Activated naive CD4-positive, alpha-beta T cell treated with anti-CD3 and anti-CD28 coated beads for 36 hours (primary cell): ENCODE data around the gene NCOA6. TPM values are rescaled to one million over a fixed set of nuclear protein-coding genes. Genes with fewer than 3 reads are reported as not detected.

Experiments
- CTCF ChIA-PET: fragments of 350-600 bp; sonication (Branson Sonifier 250); formaldehyde crosslinking; loops from one replicate; lab custom pipeline; 2021; ENCODE audit warnings: antibody characterized with exemption; lab: Charles Lee
- DNase-seq: peaks from one replicate; pipeline ENCODE4 v3.0.0-alpha.2; 2020
- H3K27ac Mint-ChIP-seq: one replicate; pipeline ENCODE4 v1.8.0; 2021; ENCODE audit warnings: mild to moderate bottlenecking, mixed read lengths
- H3K27me3 Mint-ChIP-seq: one replicate; pipeline ENCODE4 v1.8.0; 2021; ENCODE audit warnings: low read depth, mixed read lengths
- H3K36me3 Mint-ChIP-seq: one replicate; pipeline ENCODE4 v1.8.0; 2021; ENCODE audit warnings: low read depth, mixed read lengths
- H3K4me1 Mint-ChIP-seq: one replicate; pipeline ENCODE4 v1.8.0; 2021; ENCODE audit warnings: low read depth, mixed read lengths
- H3K4me3 Mint-ChIP-seq: one replicate; pipeline ENCODE4 v1.8.0; 2021; ENCODE audit warnings: mild to moderate bottlenecking, moderate library complexity, mixed read lengths
- H3K9me3 Mint-ChIP-seq: one replicate; pipeline ENCODE4 v1.8.0; 2021; ENCODE audit warnings: mixed read lengths
- intact Hi-C: fragments of 100-400 bp; cut with micrococcal nuclease; formaldehyde crosslinking; loops from one replicate; pipeline ENCODE4 v1.15.1; 2023
- total RNA-seq, 2 experiments: library from RNA; stranded (reverse); gene quantifications; one replicate each; pipeline ENCODE4 v1.2.3, GENCODE V29; 2021

Gene NCOA6
- total RNA-seq, 2 experiments from 2014 or later = 13.9 to 14.1 TPM

DNA sequence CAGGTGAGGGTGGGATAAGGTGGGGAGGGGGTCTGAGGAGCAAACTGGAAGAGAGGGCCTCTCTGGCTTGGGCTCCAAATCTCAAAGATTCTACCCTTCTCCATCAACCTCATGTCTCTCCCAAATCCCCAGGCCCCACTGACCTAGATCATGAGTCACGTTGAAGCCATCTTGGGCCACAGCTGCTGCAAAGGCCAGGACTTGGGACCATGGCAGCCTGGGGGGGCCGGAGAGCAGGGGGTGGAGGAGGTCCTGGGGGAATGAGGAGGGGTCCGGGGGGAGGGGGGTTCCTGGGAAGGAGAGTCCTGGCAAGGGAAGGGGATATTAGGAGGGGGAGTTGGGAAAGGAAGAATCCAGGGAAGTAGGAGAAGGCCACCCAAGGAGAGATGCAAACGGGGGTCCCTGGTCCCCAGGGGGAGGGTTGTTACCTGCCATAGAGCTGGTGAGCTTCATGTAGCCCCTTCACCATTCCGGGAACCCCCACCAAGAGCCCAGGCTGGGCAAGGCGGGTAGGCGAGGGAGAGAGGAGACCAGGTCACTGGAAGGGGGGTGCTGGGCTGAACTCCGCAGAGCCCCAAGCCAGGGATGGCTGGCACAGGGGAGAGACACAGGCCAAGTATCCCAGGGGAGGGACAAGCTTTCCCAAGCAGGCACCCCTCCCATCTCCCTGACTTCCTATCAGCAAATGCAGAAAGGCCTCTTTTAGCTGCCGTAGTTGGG lies 34.5 kb upstream of the NCOA6 start:
- no peak overlapping the region for H3K4me3 Mint-ChIP-seq
- DNase-seq = no peak
- no peaks in the 10 kb centered on the region for H3K27me3 Mint-ChIP-seq
- H3K4me1 Mint-ChIP-seq = no peaks in the 10 kb centered on the region
- no peak overlapping the region for H3K27ac Mint-ChIP-seq
- intact Hi-C loops = no loop called here
- no peaks in the 10 kb centered on the region for H3K9me3 Mint-ChIP-seq
- CTCF ChIA-PET = no interaction called here
- peaks cover 9% of the 10 kb centered on the region for H3K36me3 Mint-ChIP-seq

GRCh38 chr20:34859367-34859766 lies 33.9 kb upstream of the NCOA6 start:
- Mint-ChIP-seq H3K4me3 (no peak overlapping the region), H3K36me3 (peaks cover 9% of the 10 kb centered on the region), H3K9me3 (no peaks in the 10 kb centered on the region), H3K27me3 (no peaks in the 10 kb centered on the region), H3K27ac (no peak overlapping the region), H3K4me1 (no peaks in the 10 kb centered on the region)
- no peak for DNase-seq
- intact Hi-C loops = no loop called here
- CTCF ChIA-PET = interaction anchor here (0.6 kb wide), 1 partner anchor 230 kb away, joined by 3 read pairs; no protein-coding TSS in a partner anchor

DNA sequence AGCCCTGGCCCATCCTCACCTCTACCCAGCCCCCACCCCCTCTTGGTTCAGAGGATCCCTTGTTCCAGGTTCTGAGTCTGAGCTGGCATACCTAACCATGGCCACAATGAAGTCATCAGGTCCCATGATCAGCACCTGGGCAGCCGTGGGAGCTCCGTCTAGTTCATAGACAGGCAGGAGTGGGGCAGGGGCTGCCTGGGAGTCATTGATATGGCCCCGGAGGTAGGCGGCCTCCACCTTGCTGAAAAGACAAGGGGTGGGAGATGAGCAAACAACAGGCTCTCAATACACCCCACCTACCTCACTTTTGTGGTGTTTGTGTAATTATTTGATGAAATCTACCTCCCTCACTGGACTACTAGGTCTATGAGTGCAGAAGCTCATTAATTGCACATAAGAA lies 26.8 kb upstream of the NCOA6 start:
- CTCF ChIA-PET = no interaction called here
- Mint-ChIP-seq H3K9me3 (no peaks in the 10 kb centered on the region), H3K36me3 (peaks cover 5% of the 10 kb centered on the region), H3K4me1 (no peaks in the 10 kb centered on the region), H3K27me3 (no peaks in the 10 kb centered on the region), H3K27ac (no peak overlapping the region), H3K4me3 (no peak overlapping the region)
- intact Hi-C loops = no loop called here
- DNase-seq = no peak

GRCh38 chr20:34850969-34851368 lies 25.5 kb upstream of the NCOA6 start:
- Mint-ChIP-seq H3K4me3 (no peak overlapping the region), H3K9me3 (no peaks in the 10 kb centered on the region), H3K27me3 (no peaks in the 10 kb centered on the region), H3K27ac (no peak overlapping the region), H3K4me1 (no peaks in the 10 kb centered on the region), H3K36me3 (peaks cover 2% of the 10 kb centered on the region)
- CTCF ChIA-PET = no interaction called here
- no peak for DNase-seq
- intact Hi-C loops = no loop called here

- Mint-ChIP-seq H3K36me3 (peaks cover 2% of the 10 kb centered on the region), H3K27me3 (no peaks in the 10 kb centered on the region), H3K27ac (no peak overlapping the region), H3K4me3 (no peak overlapping the region), H3K4me1 (no peaks in the 10 kb centered on the region), H3K9me3 (no peaks in the 10 kb centered on the region)
- DNase-seq = no peak
- intact Hi-C loops = no loop called here
- CTCF ChIA-PET = interaction anchor here (0.6 kb wide), 2 partner anchors 90 to 1423 kb away, joined by 3 read pairs; no protein-coding TSS in a partner anchor
Observed at GRCh38 chr20:34849778-34850177, 24.3 kb upstream of the NCOA6 start.

DNA sequence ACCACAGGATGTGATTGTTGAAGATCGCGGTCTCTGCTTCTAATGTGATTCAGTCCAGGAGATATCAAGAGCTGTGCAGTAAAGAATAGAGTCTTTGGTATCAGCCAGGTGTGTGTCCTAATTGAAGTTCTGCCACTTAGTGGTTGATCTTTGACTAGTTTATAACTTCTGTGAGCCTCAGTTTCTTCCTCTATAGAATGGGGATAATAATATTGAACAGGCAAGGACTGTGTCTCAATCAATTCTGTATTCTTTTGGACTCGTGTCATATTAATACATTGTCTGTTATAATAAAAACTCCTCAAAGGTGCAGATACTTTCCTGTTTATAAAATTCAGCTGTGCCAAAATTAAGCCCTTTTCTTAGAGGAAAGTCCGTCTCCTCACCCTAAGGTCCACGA lies 23.1 kb upstream of the NCOA6 start:
- CTCF ChIA-PET = interaction anchor here (0.6 kb wide), 1 partner anchor 13 kb away, joined by 3 read pairs; no protein-coding TSS in a partner anchor
- Mint-ChIP-seq H3K9me3 (no peaks in the 10 kb centered on the region), H3K27ac (no peak overlapping the region), H3K36me3 (peaks cover 2% of the 10 kb centered on the region), H3K4me3 (no peak overlapping the region), H3K27me3 (no peaks in the 10 kb centered on the region), H3K4me1 (no peaks in the 10 kb centered on the region)
- intact Hi-C loops = no loop called here
- no peak for DNase-seq

DNA sequence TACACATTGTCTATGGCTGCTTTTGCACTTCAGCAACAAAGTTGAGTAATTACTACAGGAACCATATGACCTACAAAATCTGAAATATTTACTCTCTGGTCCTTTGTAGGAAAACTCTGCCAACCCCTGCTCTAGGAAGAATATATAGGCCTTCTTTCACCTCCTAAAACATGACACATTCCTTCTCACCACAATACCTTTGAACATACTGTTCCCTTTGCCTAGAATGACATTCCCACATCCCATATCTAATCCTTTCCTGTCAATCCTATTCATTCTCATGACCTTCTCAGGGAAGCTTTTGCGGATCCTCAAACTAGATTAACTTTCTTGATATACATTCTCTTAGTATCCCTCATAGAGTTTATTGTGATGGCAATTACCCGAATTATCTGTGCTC lies 18.0 kb upstream of the NCOA6 start:
- no peak for DNase-seq
- Mint-ChIP-seq H3K27ac (no peak overlapping the region), H3K9me3 (no peaks in the 10 kb centered on the region), H3K4me1 (no peaks in the 10 kb centered on the region), H3K4me3 (no peak overlapping the region), H3K27me3 (no peaks in the 10 kb centered on the region), H3K36me3 (no peaks in the 10 kb centered on the region)
- CTCF ChIA-PET = interaction anchor here (0.7 kb wide), 1 partner anchor 398 kb away, joined by 6 read pairs; no protein-coding TSS in a partner anchor
- intact Hi-C loops = no loop called here

GRCh38 chr20:34842143-34842542 lies 16.7 kb upstream of the NCOA6 start:
- DNase-seq = no peak
- Mint-ChIP-seq H3K27ac (no peak overlapping the region), H3K27me3 (no peaks in the 10 kb centered on the region), H3K4me1 (no peaks in the 10 kb centered on the region), H3K9me3 (no peaks in the 10 kb centered on the region), H3K4me3 (no peak overlapping the region), H3K36me3 (no peaks in the 10 kb centered on the region)
- CTCF ChIA-PET = interaction anchor here (1.2 kb wide), 1 partner anchor 9 kb away, joined by 4 read pairs; no protein-coding TSS in a partner anchor
- intact Hi-C loops = no loop called here

GRCh38 chr20:34834459-34834893 lies 9.0 kb upstream of the NCOA6 start:
- Mint-ChIP-seq H3K9me3 (no peaks in the 10 kb centered on the region), H3K36me3 (no peaks in the 10 kb centered on the region), H3K27me3 (peaks cover 7% of the 10 kb centered on the region), H3K4me1 (no peaks in the 10 kb centered on the region), H3K27ac (no peak overlapping the region), H3K4me3 (no peak overlapping the region)
- DNase-seq = no peak
- CTCF ChIA-PET = interaction anchor here (0.6 to 1.5 kb wide), 4 partner anchors 92 to 145 kb away, joined by 3 read pairs; partner anchors contain the start of genes GSS and MYH7B
- intact Hi-C loops = loop anchor here (1.0 to 2.0 kb wide), 4 partner anchors 38 to 374 kb away; partner anchors contain the start of genes GGT7, GSS and MYH7B

DNA sequence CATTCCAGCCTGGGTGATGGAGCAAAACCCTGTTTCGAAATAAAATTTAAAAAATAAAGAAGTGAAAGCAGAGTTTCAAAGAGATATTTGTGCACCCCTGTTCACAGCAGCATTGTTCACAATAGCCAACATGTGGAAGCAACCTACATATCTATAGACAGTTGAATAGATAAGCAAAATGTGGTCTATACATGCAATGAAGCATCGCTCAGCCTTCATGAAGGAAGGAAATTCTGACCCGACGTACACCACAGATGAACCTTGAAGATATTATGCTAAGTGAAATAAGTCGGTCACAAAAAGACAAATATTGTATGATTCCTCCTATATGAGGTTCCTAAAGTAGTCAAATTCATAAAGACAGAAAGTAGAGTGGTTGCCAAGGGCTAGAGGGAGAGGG lies 6.5 kb upstream of the NCOA6 start:
- no peak for DNase-seq
- CTCF ChIA-PET = interaction anchor here (1.0 to 1.1 kb wide), 2 partner anchors 264 to 377 kb away, joined by 3 to 5 read pairs; no protein-coding TSS in a partner anchor
- Mint-ChIP-seq H3K4me1 (no peaks in the 10 kb centered on the region), H3K4me3 (no peak overlapping the region), H3K27me3 (peaks cover 7% of the 10 kb centered on the region), H3K36me3 (no peaks in the 10 kb centered on the region), H3K9me3 (no peaks in the 10 kb centered on the region), H3K27ac (no peak overlapping the region)
- intact Hi-C loops = no loop called here

- CTCF ChIA-PET = interaction anchor here (0.6 to 0.7 kb wide), 2 partner anchors 15 to 188 kb away, joined by 3 to 8 read pairs; no protein-coding TSS in a partner anchor
- H3K36me3 Mint-ChIP-seq = no peaks in the 10 kb centered on the region
- DNase-seq = no peak
- H3K27me3 Mint-ChIP-seq = peaks cover 7% of the 10 kb centered on the region
- intact Hi-C loops = loop anchor here (5.0 to 10.0 kb wide), 2 partner anchors 318 to 836 kb away; partner anchors contain the start of genes CPNE1, EDEM2 and RBM12
- H3K4me3 Mint-ChIP-seq = no peak overlapping the region
- no peaks in the 10 kb centered on the region for H3K9me3 Mint-ChIP-seq
- H3K27ac Mint-ChIP-seq = no peak overlapping the region
- peaks cover 10% of the 10 kb centered on the region for H3K4me1 Mint-ChIP-seq
Observed at GRCh38 chr20:34829191-34829590, 3.7 kb upstream of the NCOA6 start.

GRCh38 chr20:34824806-34825529 lies 483 bp downstream of the NCOA6 start:
- DNase-seq = peak; percentile 69
- Mint-ChIP-seq H3K27me3 (no peaks in the 10 kb centered on the region), H3K27ac (peak overlapping the region; percentile 93), H3K4me3 (peak overlapping the region; percentile 97), H3K9me3 (no peaks in the 10 kb centered on the region), H3K36me3 (no peaks in the 10 kb centered on the region), H3K4me1 (peaks cover 38% of the 10 kb centered on the region)
- CTCF ChIA-PET = interaction anchor here (1.8 kb wide), 1 partner anchor 11 kb away, joined by 4 read pairs; no protein-coding TSS in a partner anchor
- intact Hi-C loops = loop anchor here (1.0 to 10.0 kb wide), 8 partner anchors 51 to 840 kb away; partner anchors contain the start of genes ACSS2, AHCY, CPNE1 and EDEM2
